H9 (cell line): ENCODE data around the gene PDE4A. TPM values are rescaled to one million over a fixed set of nuclear protein-coding genes. Genes with fewer than 3 reads are reported as not detected.

Experiments used
- DNase-seq: peaks from one replicate; pipeline ENCODE4 v3.0.0-alpha.2; 2017
- H2AFZ ChIP-seq: one replicate; pipeline ENCODE4 v1.6.1; 2013; ENCODE audit warnings: mild to moderate bottlenecking, low read length, control low read depth, moderate library complexity
- H2AK5ac ChIP-seq: 2 replicates; pipeline ENCODE4 v1.6.1; 2013; ENCODE audit warnings: low read length, control low read depth, mixed read lengths; ENCODE audit not compliant: insufficient read length
- H2BK120ac ChIP-seq: one replicate; pipeline ENCODE4 v1.6.1; 2013; ENCODE audit warnings: low read depth, mild to moderate bottlenecking, low read length, control low read depth, inconsistent platforms; ENCODE audit not compliant: poor library complexity, severe bottlenecking
- H2BK12ac ChIP-seq: 2 replicates; pipeline ENCODE4 v1.6.1; 2013; ENCODE audit warnings: low read length, control low read depth, mixed read lengths, low read depth; ENCODE audit not compliant: insufficient read length
- H2BK15ac ChIP-seq: 2 replicates; pipeline ENCODE4 v1.6.1; 2013; ENCODE audit warnings: low read depth, low read length, control low read depth
- H2BK20ac ChIP-seq: one replicate; pipeline ENCODE4 v1.6.1; 2013; ENCODE audit warnings: low read depth, mild to moderate bottlenecking, low read length, control low read depth, inconsistent platforms; ENCODE audit not compliant: poor library complexity, severe bottlenecking
- H2BK5ac ChIP-seq: 2 replicates; pipeline ENCODE4 v1.6.1; 2013; ENCODE audit warnings: low read length, control low read depth, mixed read lengths; ENCODE audit not compliant: insufficient read length
- H3K14ac ChIP-seq: 2 replicates; pipeline ENCODE4 v1.6.1; 2013; ENCODE audit warnings: low read length, control low read depth; ENCODE audit not compliant: insufficient read depth
- H3K18ac ChIP-seq: 2 replicates; pipeline ENCODE4 v1.6.1; 2013; ENCODE audit warnings: low read depth, mild to moderate bottlenecking, mixed read lengths, low read length, control low read depth; ENCODE audit not compliant: insufficient read length
- H3K23ac ChIP-seq: 2 replicates; pipeline ENCODE4 v1.6.1; 2013; ENCODE audit warnings: low read length, control low read depth, mixed read lengths, low read depth; ENCODE audit not compliant: insufficient read length
- H3K23me2 ChIP-seq: 2 replicates; pipeline ENCODE4 v1.6.1; 2013; ENCODE audit warnings: low read depth, mild to moderate bottlenecking, mixed read lengths, low read length, control low read depth; ENCODE audit not compliant: insufficient read length, poor library complexity, severe bottlenecking
- H3K27ac ChIP-seq: 2 replicates; pipeline ENCODE4 v1.5.1; 2013; ENCODE audit warnings: low read length, control low read depth, mixed read lengths, low read depth; ENCODE audit not compliant: insufficient read length
- H3K27me3 ChIP-seq: 2 replicates; pipeline ENCODE4 v1.6.1; 2013; ENCODE audit warnings: low read length, control low read depth, inconsistent platforms; ENCODE audit not compliant: insufficient read depth
- H3K4ac ChIP-seq: 2 replicates; pipeline ENCODE4 v1.6.1; 2013; ENCODE audit warnings: low read depth, mild to moderate bottlenecking, control low read depth, inconsistent platforms, low read length, moderate library complexity
- H3K4me1 ChIP-seq: 2 replicates; pipeline ENCODE4 v1.6.1; 2013; ENCODE audit warnings: low read length, control low read depth, inconsistent platforms; ENCODE audit not compliant: insufficient read depth
- H3K4me2 ChIP-seq: 2 replicates; pipeline ENCODE4 v1.6.1; 2013; ENCODE audit warnings: low read length, control low read depth, mixed read lengths; ENCODE audit not compliant: insufficient read length, insufficient read depth
- H3K56ac ChIP-seq: 2 replicates; pipeline ENCODE4 v1.6.1; 2013; ENCODE audit warnings: low read depth, mild to moderate bottlenecking, mixed read lengths, low read length, control low read depth; ENCODE audit not compliant: insufficient read length
- H3K79me1 ChIP-seq: 2 replicates; pipeline ENCODE4 v1.6.1; 2013; ENCODE audit warnings: low read depth, mild to moderate bottlenecking, moderate library complexity, low read length, control low read depth, inconsistent platforms; ENCODE audit not compliant: insufficient read depth, poor library complexity, severe bottlenecking
- H3K79me2 ChIP-seq: 2 replicates; pipeline ENCODE4 v1.6.1; 2013; ENCODE audit warnings: low read length, control low read depth, inconsistent platforms; ENCODE audit not compliant: insufficient read depth
- H3K9ac ChIP-seq: 2 replicates; pipeline ENCODE4 v1.6.1; 2013; ENCODE audit warnings: low read length, control low read depth, mixed read lengths; ENCODE audit not compliant: insufficient read length; ENCODE audit errors: extremely low read depth
- H3K9me3 ChIP-seq: one replicate; pipeline ENCODE4 v1.6.1; 2013; ENCODE audit warnings: low read depth, low read length, inconsistent platforms; ENCODE audit not compliant: control insufficient read depth
- H3T11ph ChIP-seq: one replicate; pipeline ENCODE4 v1.6.1; 2013; ENCODE audit warnings: mild to moderate bottlenecking, low read length, control low read depth, inconsistent platforms
- H4K20me1 ChIP-seq: one replicate; pipeline ENCODE4 v1.6.1; 2013; ENCODE audit not compliant: control insufficient read depth, insufficient read length, insufficient read depth
- H4K5ac ChIP-seq: 2 replicates; pipeline ENCODE4 v1.6.1; 2013; ENCODE audit warnings: low read depth, mild to moderate bottlenecking, mixed read lengths, low read length, control low read depth; ENCODE audit not compliant: insufficient read length
- H4K8ac ChIP-seq: replicated peaks from 2 replicates; pipeline ENCODE4 v1.6.1; 2013; ENCODE audit warnings: low read length, control low read depth, mixed read lengths, low read depth; ENCODE audit not compliant: insufficient read length
- H4K91ac ChIP-seq: 2 replicates; pipeline ENCODE4 v1.6.1; 2013; ENCODE audit warnings: low read depth, mild to moderate bottlenecking, moderate library complexity, mixed read lengths, low read length, control low read depth; ENCODE audit not compliant: insufficient read length
- H3K27ac Mint-ChIP-seq, 3 experiments: 2 replicates in 2 of 3; 3 replicates in 1 of 3; pipeline ENCODE4 v1.8.0; 2020 to 2021; ENCODE audit warnings: mixed read lengths in 3 of 3, mild to moderate bottlenecking in 1 of 3, moderate library complexity in 1 of 3
- H3K27me3 Mint-ChIP-seq: 2 replicates; pipeline ENCODE4 v1.8.0; 2021; ENCODE audit warnings: low read depth, mild to moderate bottlenecking, moderate library complexity, mixed read lengths
- H3K36me3 Mint-ChIP-seq, 3 experiments: 2 replicates in 2 of 3; 3 replicates in 1 of 3; pipeline ENCODE4 v1.8.0; 2020 to 2021; ENCODE audit warnings: low read depth in 3 of 3, mixed read lengths in 3 of 3; ENCODE audit not compliant: insufficient read depth in 1 of 3
- H3K4me1 Mint-ChIP-seq, 2 experiments: 2 replicates each; pipeline ENCODE4 v1.8.0; 2020; ENCODE audit warnings: mixed read lengths in 2 of 2
- H3K4me3 Mint-ChIP-seq, 2 experiments: 2 replicates in 1 of 2; 3 replicates in 1 of 2; pipeline ENCODE4 v1.8.0; 2020 to 2021; ENCODE audit warnings: mild to moderate bottlenecking in 2 of 2, mixed read lengths in 2 of 2, moderate library complexity in 1 of 2
- H3K9me3 Mint-ChIP-seq, 2 experiments: 2 replicates in 1 of 2; 3 replicates in 1 of 2; pipeline ENCODE4 v1.8.0; 2020; ENCODE audit warnings: mild to moderate bottlenecking in 2 of 2, mixed read lengths in 2 of 2, moderate library complexity in 1 of 2
- CTCF ChIP-seq: fragments of 200-600 bp; sonication (generic); conservative IDR thresholded peaks from 3 replicates; pipeline ENCODE4 v1.8.0; 2021; ENCODE audit warnings: antibody characterized with exemption, mild to moderate bottlenecking
- WGBS: extraction: QIAGEN DNeasy Blood & Tissue Kit; methylation state at CpG from one replicate; pipeline ENCODE4 v1.1.7; 2013; ENCODE audit warnings: missing lambda C conversion rate, low lambda C conversion rate, mixed read lengths; ENCODE audit not compliant: insufficient read length; ENCODE audit errors: extremely low coverage; 5-methylcytosine and 5-hydroxymethylcytosine counted together
- total RNA-seq: library from RNA; stranded (reverse); gene quantifications from 2 replicates; pipeline ENCODE4 v1.2.1, GENCODE V29; 2021

The PDE4A gene
- total RNA-seq, 1 experiment from 2014 or later = 8.5 TPM

GRCh38 chr19:10449037-10449436, 28.7 kb downstream of the PDE4A start:
- H4K8ac ChIP-seq = no peak overlapping the region
- H4K91ac ChIP-seq = no peak overlapping the region
- no peaks in the 10 kb centered on the region for H3K27me3 ChIP-seq
- no peak for TF ChIP-seq CTCF
- H3K23ac ChIP-seq = no peak overlapping the region
- DNase-seq = no peak
- H3K4ac ChIP-seq = no peak overlapping the region
- H3K79me2 ChIP-seq = no peaks in the 10 kb centered on the region
- no peak overlapping the region for H3K27ac ChIP-seq
- H2BK5ac ChIP-seq = no peak overlapping the region
- H3K4me1 ChIP-seq = no peaks in the 10 kb centered on the region
- H2BK15ac ChIP-seq = no peak overlapping the region
- H3K9ac ChIP-seq = no peak overlapping the region
- no peak overlapping the region for H2BK12ac ChIP-seq
- H4K20me1 ChIP-seq = no peaks in the 10 kb centered on the region
- H2BK20ac ChIP-seq = no peak overlapping the region
- no peak overlapping the region for H3K18ac ChIP-seq
- Mint-ChIP-seq H3K4me1 (peaks cover 5 to 26% of the 10 kb centered on the region in 2 experiments), H3K9me3 (no peaks in the 10 kb centered on the region), H3K36me3 (no peaks in the 10 kb centered on the region), H3K27ac (no peak overlapping the region), H3K4me3 (no peak overlapping the region), H3K27me3 (peaks cover 7% of the 10 kb centered on the region)
- no CpG with 5 or more reads among the region's 7 CpGs for WGBS
- H3K9me3 ChIP-seq = no peaks in the 10 kb centered on the region
- no peak overlapping the region for H3K56ac ChIP-seq
- H3K14ac ChIP-seq = no peak overlapping the region
- no peak overlapping the region for H3T11ph ChIP-seq
- H2AFZ ChIP-seq = no peak overlapping the region
- H2BK120ac ChIP-seq = no peak overlapping the region
- no peaks in the 10 kb centered on the region for H3K23me2 ChIP-seq
- no peak overlapping the region for H3K4me2 ChIP-seq
- H2AK5ac ChIP-seq = no peak overlapping the region
- H4K5ac ChIP-seq = no peak overlapping the region
- H3K79me1 ChIP-seq = no peaks in the 10 kb centered on the region
